Stimulated activated memory B cell treated with anti-CD40 and anti-IgM and Interleukin-4, amounts not matched to agents 10 μg/mL and 1 μg/mL and 100 μg/mL, for 72 hours (primary cell): ENCODE results near the gene LRSAM1.
"Not testable (repeated sequence)": the region's sequence is repeated elsewhere in the genome, so short reads cannot be mapped to it uniquely, and the experiment has no call there.

Source experiments
- ATAC-seq: fragments of 150-1000 bp; cut with Tn5 transposase; 2 replicates; pipeline ENCODE4 v1.10.0; 2021
- H3K27ac Mint-ChIP-seq: one replicate; pipeline ENCODE4 v1.8.0; 2022; ENCODE audit warnings: mild to moderate bottlenecking, mixed read lengths
- H3K27me3 Mint-ChIP-seq: one replicate; pipeline ENCODE4 v1.8.0; 2022; ENCODE audit warnings: mixed read lengths
- H3K36me3 Mint-ChIP-seq: one replicate; pipeline ENCODE4 v1.8.0; 2022; ENCODE audit warnings: mixed read lengths
- H3K4me1 Mint-ChIP-seq: one replicate; pipeline ENCODE4 v1.8.0; 2022; ENCODE audit warnings: mixed read lengths
- H3K4me3 Mint-ChIP-seq: one replicate; pipeline ENCODE4 v1.8.0; 2022; ENCODE audit warnings: mild to moderate bottlenecking, moderate library complexity, mixed read lengths
- H3K9me3 Mint-ChIP-seq: one replicate; pipeline ENCODE4 v1.8.0; 2022; ENCODE audit warnings: mixed read lengths

LRSAM1 gene

DNA sequence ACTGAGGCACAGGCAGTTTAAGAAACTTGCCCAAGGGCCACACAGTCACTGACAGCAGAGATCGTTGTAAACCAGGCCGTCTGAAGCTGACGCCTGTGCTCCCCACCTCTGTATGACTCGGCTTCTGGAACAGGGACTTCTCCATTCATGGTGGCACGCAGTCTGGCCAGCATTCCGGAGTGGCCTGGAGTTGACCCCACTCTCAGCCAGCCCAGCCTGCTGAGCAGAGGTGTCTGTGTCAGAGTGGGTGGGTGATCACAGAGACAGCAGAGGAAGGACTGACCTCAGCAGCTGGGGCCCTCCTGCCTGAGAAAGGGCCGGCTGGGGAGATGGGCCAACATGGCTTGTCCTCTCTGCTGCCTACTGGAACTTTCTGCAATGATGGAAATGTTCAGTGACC is 12.6 kb downstream of the LRSAM1 start:
- H3K27me3 Mint-ChIP-seq, result no peaks in the 10 kb centered on the region
- no peak overlapping the region for H3K27ac Mint-ChIP-seq
- no peaks in the 10 kb centered on the region for H3K4me1 Mint-ChIP-seq
- no peak overlapping the region for H3K4me3 Mint-ChIP-seq
- ATAC-seq, result no peak
- H3K36me3 Mint-ChIP-seq, result peaks cover 69% of the 10 kb centered on the region
- no peaks in the 10 kb centered on the region for H3K9me3 Mint-ChIP-seq

DNA sequence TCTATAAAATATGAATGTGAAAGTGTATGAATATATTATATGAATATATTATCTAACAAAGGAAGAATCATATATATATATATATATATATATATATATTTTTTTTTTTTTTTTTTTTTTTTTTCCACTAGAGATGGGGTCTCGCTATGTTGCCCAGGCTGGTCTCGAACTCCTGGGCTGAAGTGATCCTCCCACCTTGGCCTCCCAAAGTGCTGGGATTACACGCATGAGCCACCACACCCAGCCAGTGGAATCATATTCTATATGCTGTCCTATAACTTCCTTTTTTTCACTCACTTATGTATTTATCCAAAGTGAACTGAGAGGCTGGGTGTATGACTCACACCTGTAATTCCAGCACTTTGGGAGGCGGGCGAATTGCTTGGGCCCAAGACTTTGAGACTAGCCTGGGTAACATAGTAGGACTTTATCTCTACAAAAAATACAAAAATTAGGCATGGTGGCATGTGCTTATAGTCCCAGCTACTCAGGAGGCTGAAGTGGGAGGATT is 15.2 kb downstream of the LRSAM1 start:
- not testable (repeated sequence) for H3K27ac Mint-ChIP-seq, H3K4me1 Mint-ChIP-seq, H3K27me3 Mint-ChIP-seq, H3K9me3 Mint-ChIP-seq, ATAC-seq, H3K4me3 Mint-ChIP-seq
- H3K36me3 Mint-ChIP-seq, result peaks cover 68% of the 10 kb centered on the region

DNA sequence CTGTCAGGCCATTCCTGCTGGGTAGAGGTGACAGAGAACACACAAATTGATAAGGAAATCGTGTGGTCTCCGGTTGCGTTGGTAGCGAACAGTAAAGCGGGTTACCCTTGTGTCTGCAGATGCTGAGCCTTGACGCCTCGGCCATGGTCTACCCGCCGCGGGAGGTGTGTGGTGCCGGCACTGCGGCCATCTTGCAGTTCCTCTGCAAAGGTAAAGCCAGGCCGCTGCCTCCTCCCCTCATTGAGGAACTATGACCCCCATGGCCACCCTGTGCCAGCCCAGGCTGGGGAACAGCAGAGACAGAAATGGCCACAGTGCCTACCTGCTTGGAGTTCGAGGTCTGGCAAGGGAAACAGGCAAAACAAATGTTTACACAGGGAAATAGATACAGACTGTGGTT is 16.3 kb downstream of the LRSAM1 start:
- no peak for ATAC-seq
- Mint-ChIP-seq H3K4me3 (no peak overlapping the region), H3K4me1 (no peaks in the 10 kb centered on the region), H3K9me3 (no peaks in the 10 kb centered on the region), H3K27me3 (no peaks in the 10 kb centered on the region), H3K36me3 (peaks cover 58% of the 10 kb centered on the region), H3K27ac (no peak overlapping the region)

DNA sequence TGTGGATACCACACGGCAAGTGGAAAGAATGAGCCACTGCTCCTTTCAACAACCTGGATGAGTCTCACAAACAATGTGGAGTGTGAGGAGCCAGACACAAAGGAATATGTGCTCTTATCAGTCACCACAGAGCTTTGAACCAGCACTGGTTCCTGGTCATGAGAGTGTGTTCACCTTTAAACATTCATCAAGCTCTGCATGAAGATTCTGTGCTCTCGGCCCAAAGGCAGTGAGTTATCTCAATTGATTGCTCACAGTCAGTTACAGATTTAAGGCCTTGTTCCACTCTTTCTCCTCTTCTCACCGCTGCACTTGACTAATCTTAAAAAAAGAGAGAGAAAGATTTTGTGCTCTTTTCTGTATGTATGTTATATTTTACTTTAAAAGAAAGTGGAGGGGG is 19.4 kb downstream of the LRSAM1 start:
- Mint-ChIP-seq H3K4me3 (no peak overlapping the region), H3K27me3 (no peaks in the 10 kb centered on the region), H3K9me3 (no peaks in the 10 kb centered on the region), H3K4me1 (no peaks in the 10 kb centered on the region), H3K27ac (no peak overlapping the region), H3K36me3 (peaks cover 65% of the 10 kb centered on the region)
- ATAC-seq, result no peak

DNA sequence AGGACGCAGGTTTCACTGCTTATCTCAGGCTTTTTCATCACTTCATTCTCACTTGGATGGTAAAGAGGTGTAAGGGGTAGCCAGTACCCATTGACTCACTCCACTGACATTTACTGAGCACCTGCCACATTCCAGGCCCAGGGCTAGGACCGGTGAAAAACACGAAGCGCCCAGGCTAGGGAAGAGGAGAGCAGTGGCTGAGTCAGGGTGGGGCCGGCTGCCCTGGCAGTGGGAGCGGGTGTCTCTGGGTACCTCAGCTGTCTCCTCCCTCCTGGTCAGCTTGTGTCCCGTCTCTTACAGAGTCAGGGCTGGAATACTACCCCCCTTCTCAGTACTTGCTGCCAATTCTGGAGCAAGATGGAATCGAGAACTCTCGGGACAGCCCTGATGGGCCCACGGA is 22.2 kb downstream of the LRSAM1 start:
- Mint-ChIP-seq H3K9me3 (no peaks in the 10 kb centered on the region), H3K27ac (no peak overlapping the region), H3K4me1 (no peaks in the 10 kb centered on the region), H3K27me3 (no peaks in the 10 kb centered on the region), H3K4me3 (no peak overlapping the region), H3K36me3 (peaks cover 60% of the 10 kb centered on the region)
- ATAC-seq, result no peak

DNA sequence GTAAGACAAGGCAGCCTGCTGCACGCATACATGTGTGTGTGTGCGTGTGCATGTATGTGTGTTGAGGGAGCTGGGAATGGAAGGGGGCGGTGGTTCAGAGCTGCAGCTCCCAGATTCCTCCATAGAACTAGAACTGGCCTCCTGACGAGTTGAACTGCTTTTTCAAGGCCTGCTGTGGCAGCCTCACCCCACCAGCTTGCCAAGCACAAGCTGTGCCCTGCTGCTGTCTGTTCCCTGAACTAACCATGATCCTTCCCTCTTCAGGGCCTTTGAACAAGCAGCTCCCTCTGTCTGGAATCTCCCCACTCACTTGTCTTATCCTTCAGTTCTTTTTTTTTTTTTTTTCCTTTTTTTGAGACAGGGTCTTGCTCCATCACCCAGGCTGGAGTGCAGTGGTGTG is 22.6 kb downstream of the LRSAM1 start:
- Mint-ChIP-seq H3K27ac (no peak overlapping the region), H3K27me3 (no peaks in the 10 kb centered on the region), H3K36me3 (peaks cover 65% of the 10 kb centered on the region), H3K9me3 (no peaks in the 10 kb centered on the region), H3K4me1 (no peaks in the 10 kb centered on the region), H3K4me3 (no peak overlapping the region)
- no peak for ATAC-seq

DNA sequence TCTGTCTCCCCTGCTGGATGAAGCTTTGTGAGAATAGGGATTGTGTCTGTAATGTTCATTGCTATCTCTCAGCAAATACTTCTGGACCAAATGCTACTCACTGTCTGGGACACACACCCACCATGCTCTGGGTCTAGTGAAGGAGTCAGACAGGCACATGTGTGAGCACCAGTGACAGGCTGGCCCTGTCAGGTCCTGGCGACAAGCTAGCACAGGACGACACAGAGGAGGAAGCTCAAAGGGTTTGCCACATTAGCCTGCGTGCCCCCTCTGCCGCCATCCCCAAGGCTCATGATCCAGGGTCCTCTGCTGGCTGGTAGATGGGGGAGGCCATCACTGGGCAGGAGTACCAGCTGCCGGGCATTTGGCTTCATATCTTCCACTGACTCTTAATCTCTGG is 23.3 kb downstream of the LRSAM1 start:
- H3K4me3 Mint-ChIP-seq, result no peak overlapping the region

DNA sequence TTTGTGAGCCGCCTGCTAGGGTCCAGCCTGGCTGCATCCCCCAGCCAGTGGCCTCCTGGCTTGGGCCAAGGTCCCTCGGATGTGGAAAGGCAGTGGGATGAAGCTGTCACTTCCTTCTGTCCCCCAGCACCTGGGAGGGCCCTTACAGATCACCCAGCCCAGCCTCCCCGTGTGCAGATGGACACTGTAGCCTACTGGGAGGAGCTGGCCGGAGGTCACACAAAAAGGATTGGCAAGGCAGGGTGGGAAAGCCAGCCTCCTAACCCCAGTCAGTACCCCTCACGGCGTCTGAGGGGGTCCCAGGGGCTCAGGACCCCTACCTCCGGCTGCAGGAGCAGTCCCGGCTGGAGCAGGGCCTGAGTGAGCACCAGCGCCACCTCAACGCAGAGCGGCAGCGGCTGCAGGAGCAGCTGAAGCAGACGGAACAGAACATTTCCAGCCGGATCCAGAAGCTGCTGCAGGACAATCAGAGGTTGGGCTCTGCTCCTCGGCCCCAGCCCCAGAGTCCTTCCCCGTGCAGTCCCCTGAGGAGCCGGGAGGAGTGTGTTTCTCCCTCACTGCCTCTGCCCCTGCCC is 28.3 kb downstream of the LRSAM1 start:
- H3K27ac Mint-ChIP-seq, result no peak overlapping the region
- no peaks in the 10 kb centered on the region for H3K27me3 Mint-ChIP-seq
- no peak overlapping the region for H3K4me3 Mint-ChIP-seq
- peaks cover 60% of the 10 kb centered on the region for H3K36me3 Mint-ChIP-seq
- no peaks in the 10 kb centered on the region for H3K9me3 Mint-ChIP-seq
- no peak for ATAC-seq
- H3K4me1 Mint-ChIP-seq, result no peaks in the 10 kb centered on the region

More for the DNA sequence above, 23.3 kb downstream of the LRSAM1 start:
- ATAC-seq, result no peak
- H3K4me1 Mint-ChIP-seq, result no peaks in the 10 kb centered on the region
- peaks cover 65% of the 10 kb centered on the region for H3K36me3 Mint-ChIP-seq
- H3K27me3 Mint-ChIP-seq, result no peaks in the 10 kb centered on the region
- H3K27ac Mint-ChIP-seq, result no peak overlapping the region
- H3K9me3 Mint-ChIP-seq, result no peaks in the 10 kb centered on the region

DNA sequence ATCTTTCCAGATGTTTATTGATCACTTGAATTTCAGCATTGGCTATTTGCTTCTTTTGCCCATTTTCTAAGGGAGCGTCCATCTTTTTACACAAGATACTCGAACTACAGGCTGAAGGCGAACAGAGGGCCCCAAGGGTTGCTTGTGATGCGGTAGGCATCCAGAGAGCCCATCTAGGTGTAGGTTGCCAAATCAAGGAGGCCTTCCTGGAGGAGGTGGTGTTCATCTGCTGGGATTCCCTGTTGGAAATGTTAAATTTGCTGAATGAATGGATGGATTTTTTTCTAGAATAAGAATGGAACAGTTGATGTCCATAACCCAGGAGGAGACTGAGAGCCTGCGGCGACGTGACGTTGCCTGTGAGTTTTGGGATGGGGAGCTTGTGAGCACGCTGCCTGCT is 31.4 kb downstream of the LRSAM1 start:
- Mint-ChIP-seq H3K9me3 (no peaks in the 10 kb centered on the region), H3K4me1 (no peaks in the 10 kb centered on the region), H3K27me3 (no peaks in the 10 kb centered on the region), H3K27ac (no peak overlapping the region), H3K36me3 (peaks cover 64% of the 10 kb centered on the region), H3K4me3 (no peak overlapping the region)
- ATAC-seq, result no peak

DNA sequence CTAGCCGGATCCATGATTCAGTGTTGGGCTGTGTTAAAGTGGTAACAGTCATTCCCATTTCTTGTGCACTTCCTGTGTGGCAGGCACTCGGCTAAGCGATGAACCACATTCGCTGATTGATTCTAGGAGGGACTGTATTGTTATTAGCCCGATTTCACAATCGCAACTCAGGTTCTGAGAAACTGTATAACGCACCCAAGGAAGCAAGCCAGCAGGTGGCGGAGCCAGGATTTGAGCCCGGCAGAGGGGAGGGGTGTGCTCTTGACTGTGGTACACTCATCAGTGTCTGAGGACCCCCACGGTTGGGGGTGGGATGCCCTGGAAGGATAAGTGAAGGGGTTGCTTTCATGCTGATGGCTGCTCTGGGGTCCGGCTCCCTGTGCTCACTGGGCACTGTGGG is 34.7 kb downstream of the LRSAM1 start:
- no peak for ATAC-seq
- peaks cover 64% of the 10 kb centered on the region for H3K36me3 Mint-ChIP-seq
- H3K9me3 Mint-ChIP-seq, result no peaks in the 10 kb centered on the region

DNA sequence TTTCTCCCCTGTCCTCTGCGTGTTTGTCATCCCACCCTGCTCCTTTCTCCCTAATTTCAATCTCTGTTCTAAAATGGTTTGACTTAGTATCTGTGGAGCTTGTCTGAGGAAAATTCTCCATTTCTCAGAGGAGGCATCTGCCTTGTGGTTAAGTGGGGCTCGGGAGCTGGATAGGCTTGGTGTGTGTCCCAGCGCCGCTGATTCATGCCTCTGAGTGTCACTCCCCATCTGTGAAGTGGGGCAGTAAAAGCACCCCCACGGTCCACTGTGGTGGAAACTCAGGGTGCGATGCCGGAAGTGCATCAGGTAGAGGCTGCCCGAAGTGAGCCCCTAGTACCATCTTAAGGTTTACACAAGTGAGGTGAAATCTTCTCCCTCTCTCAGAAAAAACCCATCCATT is 37.6 kb downstream of the LRSAM1 start:
- Mint-ChIP-seq H3K27me3 (no peaks in the 10 kb centered on the region), H3K27ac (no peak overlapping the region), H3K9me3 (no peaks in the 10 kb centered on the region), H3K4me3 (no peak overlapping the region), H3K36me3 (peaks cover 78% of the 10 kb centered on the region), H3K4me1 (no peaks in the 10 kb centered on the region)
- ATAC-seq, result no peak

More for the DNA sequence above, 34.7 kb downstream of the LRSAM1 start:
- Mint-ChIP-seq H3K4me3 (no peak overlapping the region), H3K4me1 (no peaks in the 10 kb centered on the region), H3K27ac (no peak overlapping the region), H3K27me3 (no peaks in the 10 kb centered on the region)

DNA sequence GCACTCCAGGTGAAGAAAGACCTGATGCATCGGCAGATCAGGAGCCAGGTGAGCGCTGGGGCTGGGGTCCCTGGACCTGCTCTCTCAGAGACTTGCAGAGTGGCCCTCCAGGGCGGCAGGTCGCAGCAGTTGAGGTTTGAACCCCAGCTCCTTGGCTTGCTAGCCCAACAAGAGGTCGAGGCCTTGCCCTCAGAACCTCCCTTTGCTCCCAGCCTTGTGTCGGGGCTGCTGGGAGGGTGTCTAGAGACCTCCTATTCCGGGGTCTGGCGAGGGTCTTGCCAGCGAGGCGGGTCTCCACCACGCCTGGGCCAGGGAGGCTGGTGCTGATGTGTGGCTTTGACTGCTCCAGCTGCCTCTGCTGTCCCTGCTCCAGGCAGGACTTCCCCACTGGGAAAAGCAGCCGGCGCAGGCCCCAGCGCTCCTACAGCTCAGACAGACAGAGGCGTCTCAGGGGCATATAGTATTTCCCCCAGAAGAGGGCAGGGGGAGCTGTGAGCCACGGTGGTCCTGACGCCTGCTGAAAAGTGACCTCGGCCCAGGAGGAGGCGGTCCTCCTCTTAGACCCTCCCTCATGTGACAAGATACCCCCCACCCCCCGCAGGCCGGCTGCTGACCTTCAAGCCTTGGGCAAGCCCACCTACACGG is 38.3 kb downstream of the LRSAM1 start:
- Mint-ChIP-seq H3K36me3 (peaks cover 73% of the 10 kb centered on the region), H3K4me3 (no peak overlapping the region), H3K9me3 (no peaks in the 10 kb centered on the region), H3K27ac (no peak overlapping the region), H3K27me3 (no peaks in the 10 kb centered on the region), H3K4me1 (no peaks in the 10 kb centered on the region)
- no peak for ATAC-seq

DNA sequence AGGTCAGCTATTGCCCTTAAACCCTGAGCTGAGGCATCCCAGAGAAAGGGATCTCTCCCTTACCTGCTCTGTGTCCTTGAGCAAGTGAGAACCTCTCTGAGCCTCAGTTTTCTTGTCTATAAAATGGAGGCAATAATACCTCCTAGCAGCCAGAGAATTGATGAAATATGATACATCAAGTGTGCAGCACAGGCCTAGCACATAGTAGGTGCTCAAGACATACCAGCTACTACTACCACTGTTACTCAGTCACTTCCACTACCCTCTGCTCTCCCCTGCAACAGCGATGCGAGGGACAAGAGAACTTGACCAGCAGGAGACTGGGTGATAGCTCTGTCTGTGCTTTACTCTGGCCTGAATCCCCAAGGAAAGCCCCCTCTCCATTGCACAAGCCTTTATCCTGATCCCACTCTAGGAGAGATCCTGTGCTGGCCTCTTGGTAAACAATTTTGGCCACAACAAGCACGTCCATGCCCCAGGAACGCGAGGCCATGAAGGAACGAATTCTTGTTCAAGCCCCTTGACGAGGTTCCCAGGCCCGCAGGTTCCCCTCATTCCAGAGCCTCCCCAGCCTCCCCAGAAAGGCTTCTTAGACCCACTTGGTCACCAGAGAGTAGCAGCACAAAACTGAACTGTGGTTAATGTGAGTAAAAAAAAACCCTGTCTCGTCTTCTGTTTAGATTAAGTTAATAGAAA is 39.4 kb downstream of the LRSAM1 start:
- no peak for ATAC-seq
- no peaks in the 10 kb centered on the region for H3K4me1 Mint-ChIP-seq
- no peaks in the 10 kb centered on the region for H3K9me3 Mint-ChIP-seq
- H3K4me3 Mint-ChIP-seq, result no peak overlapping the region
- no peak overlapping the region for H3K27ac Mint-ChIP-seq
- peaks cover 66% of the 10 kb centered on the region for H3K36me3 Mint-ChIP-seq
- H3K27me3 Mint-ChIP-seq, result no peaks in the 10 kb centered on the region

DNA sequence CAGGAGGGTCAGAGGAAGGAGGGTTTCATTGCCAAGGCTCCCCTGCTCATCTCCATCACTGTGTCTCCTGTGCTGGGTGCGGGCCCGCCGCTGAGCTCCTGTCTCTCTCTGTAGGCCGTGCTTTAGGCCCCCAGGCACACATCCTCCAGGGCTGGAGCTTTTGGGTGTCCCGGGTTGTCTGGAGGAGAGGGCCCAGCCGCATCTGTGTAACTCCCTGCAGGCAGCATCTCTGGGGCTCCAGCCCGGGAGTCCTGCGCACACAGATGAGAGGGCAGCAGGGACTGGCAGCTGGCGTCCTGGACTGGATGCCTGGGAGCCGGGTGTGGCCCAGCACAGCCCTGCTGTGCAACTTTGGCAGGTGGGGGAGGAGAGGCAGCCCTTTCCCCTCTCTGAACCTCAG is 40.2 kb downstream of the LRSAM1 start:
- H3K9me3 Mint-ChIP-seq, result no peaks in the 10 kb centered on the region
- ATAC-seq, result no peak
- no peaks in the 10 kb centered on the region for H3K27me3 Mint-ChIP-seq
- no peaks in the 10 kb centered on the region for H3K4me1 Mint-ChIP-seq
- H3K27ac Mint-ChIP-seq, result no peak overlapping the region
- H3K4me3 Mint-ChIP-seq, result no peak overlapping the region
- peaks cover 66% of the 10 kb centered on the region for H3K36me3 Mint-ChIP-seq

DNA sequence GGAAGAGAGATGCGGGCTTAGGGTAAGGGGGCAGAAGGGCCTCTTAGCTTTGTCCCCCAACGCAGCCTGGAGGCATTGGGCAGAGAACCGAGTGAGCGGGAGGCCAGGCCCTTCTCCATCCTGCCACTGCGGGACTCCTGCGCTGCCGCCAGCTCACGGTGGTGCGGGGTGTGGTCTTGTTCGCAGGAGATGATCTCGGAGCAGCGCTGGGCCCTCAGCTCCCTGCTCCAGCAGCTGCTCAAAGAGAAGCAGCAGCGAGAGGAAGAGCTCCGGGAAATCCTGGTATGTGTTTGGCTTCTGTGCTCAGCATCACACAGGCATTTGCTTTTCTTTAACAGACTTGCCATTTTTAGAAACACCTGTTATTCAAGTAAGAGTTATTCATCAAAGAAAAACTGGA is 41.3 kb downstream of the LRSAM1 start:
- Mint-ChIP-seq H3K4me3 (no peak overlapping the region), H3K36me3 (peaks cover 68% of the 10 kb centered on the region), H3K27me3 (no peaks in the 10 kb centered on the region), H3K9me3 (no peaks in the 10 kb centered on the region), H3K27ac (no peak overlapping the region), H3K4me1 (no peaks in the 10 kb centered on the region)
- ATAC-seq, result no peak
